Lung (tissue), 12 donors: ENCODE results near the gene TRIM75. TPM values are rescaled to one million over a fixed set of nuclear protein-coding genes. Genes with fewer than 3 reads are reported as not detected.

Experiments
- ATAC-seq: fragments of 200-7000 bp; cut with Tn5 transposase; one replicate; pipeline ENCODE4 v1.9.1; 2020; ENCODE audit warnings: moderate number of reproducible peaks; ENCODE audit not compliant: insufficient read depth, low FRiP score
- DNase-seq, 3 donors: peaks; one replicate each; pipeline ENCODE4 v3.0.0-alpha.2; 2013 to 2017
- H3K27ac ChIP-seq, 2 donors: one replicate each; pipeline ENCODE4 v1.5.1; 2013; ENCODE audit warnings: mild to moderate bottlenecking in 2 of 2, moderate library complexity in 2 of 2, control low read depth in 1 of 2, inconsistent platforms in 1 of 2, low read depth in 1 of 2, low read length in 1 of 2
- H3K27me3 ChIP-seq, 3 donors: one replicate each; pipeline ENCODE4 v1.5.1; 2013; ENCODE audit warnings: low read length in 2 of 3; ENCODE audit not compliant: control insufficient read depth in 3 of 3, insufficient read depth in 3 of 3
- H3K36me3 ChIP-seq, 4 donors: one replicate each; pipeline ENCODE4 v1.5.1; 2013; ENCODE audit warnings: low read length in 4 of 4, mild to moderate bottlenecking in 1 of 4, moderate library complexity in 1 of 4; ENCODE audit not compliant: control insufficient read depth in 4 of 4, insufficient read depth in 4 of 4
- H3K4me1 ChIP-seq, 5 donors: one replicate each; pipeline ENCODE4 v1.5.1; 2013; ENCODE audit warnings: low read length in 5 of 5, mild to moderate bottlenecking in 2 of 5, moderate library complexity in 1 of 5; ENCODE audit not compliant: control insufficient read depth in 5 of 5, insufficient read depth in 5 of 5
- H3K4me3 ChIP-seq: one replicate; pipeline ENCODE4 v1.5.1; 2013; ENCODE audit warnings: mild to moderate bottlenecking, control low read depth, moderate library complexity
- H3K9ac ChIP-seq, 2 donors: one replicate each; pipeline ENCODE4 v1.5.1; 2013; ENCODE audit warnings: low read length in 2 of 2, control low read depth in 1 of 2; ENCODE audit not compliant: insufficient read depth in 1 of 2
- H3K9me3 ChIP-seq, 4 donors: one replicate each; pipeline ENCODE4 v1.5.1; 2013; ENCODE audit warnings: low read length in 3 of 4, mild to moderate bottlenecking in 1 of 4, moderate library complexity in 1 of 4; ENCODE audit not compliant: control insufficient read depth in 4 of 4, insufficient read depth in 3 of 4
- CTCF ChIP-seq: IDR thresholded peaks from 2 replicates; pipeline ENCODE4 v1.5.1; 2012; ENCODE audit warnings: mild to moderate bottlenecking; ENCODE audit errors: control extremely low read depth, extremely low read depth
- WGBS, 2 donors: extraction: QIAGEN DNeasy Blood & Tissue Kit; methylation state at CpG; one replicate each; pipeline ENCODE4 v1.1.7; 2013; 5-methylcytosine and 5-hydroxymethylcytosine counted together
- polyA plus RNA-seq, 2 donors: library from polyadenylated mRNA; stranded (reverse); fragments of 200-250 nt; gene quantifications; one replicate each; pipeline ENCODE4 v1.2.1, GENCODE V29; 2013
- total RNA-seq, 2 donors: library from RNA; depleted of rRNA in 1 of 2; stranded (reverse); fragments of >200 nt in 1 of 2; gene quantifications; one replicate each; pipeline ENCODE4 v1.2.1, GENCODE V29; 2014 to 2021
- donor health status: control.
- donor health status: control.
- donor health status: Bipolar disorder and iron deficiency.
- donor health status: healthy.
- donor health status: DM: yes; HTN: yes; CAD: no.

The TRIM75 gene
- total and polyA plus RNA-seq, 4 donors: not detected

- TF ChIP-seq CTCF: no peak
- Histone ChIP-seq H3K4me1 (peaks cover 0 to 2% (median 0%) of the 10 kb centered on the region in 5 donors), H3K4me3 (no peak overlapping the region), H3K9me3 (no peaks in the 10 kb centered on the region), H3K27ac (no peak overlapping the region), H3K27me3 (no peaks in the 10 kb centered on the region), H3K9ac (no peak overlapping the region), H3K36me3 (no peaks in the 10 kb centered on the region)
- WGBS, 2 donors: 76 to 81% methylated on average over 3 of the region's 3 CpGs
- ATAC-seq (no peak), DNase-seq (no peak)
Measured at GRCh38 chr4:165052627-165053026, 1.0 kb upstream of the TRIM75 start.

GRCh38 chr4:165055601-165056000 is 1.9 kb downstream of the TRIM75 start:
- WGBS, 2 donors: 94 to 96% methylated on average over 9 of the region's 9 CpGs
- no peaks in the 10 kb centered on the region for H3K9me3 ChIP-seq
- ATAC-seq (no peak), DNase-seq (no peak)
- no peak overlapping the region for H3K27ac ChIP-seq
- TF ChIP-seq CTCF: no peak
- no peaks in the 10 kb centered on the region for H3K27me3 ChIP-seq
- no peaks in the 10 kb centered on the region for H3K36me3 ChIP-seq
- no peak overlapping the region for H3K4me3 ChIP-seq
- peaks cover 0 to 10% (median 2%) of the 10 kb centered on the region in 5 donors for H3K4me1 ChIP-seq
- no peak overlapping the region for H3K9ac ChIP-seq

GRCh38 chr4:165058666-165059065 is 5.0 kb downstream of the TRIM75 start:
- no peak overlapping the region for H3K9ac ChIP-seq
- WGBS, 2 donors: 76 to 92% methylated on average over 2 of the region's 2 CpGs
- H3K27ac ChIP-seq: no peak overlapping the region
- H3K9me3 ChIP-seq: no peaks in the 10 kb centered on the region
- no peak for ATAC-seq
- no peak for TF ChIP-seq CTCF
- H3K36me3 ChIP-seq: no peaks in the 10 kb centered on the region
- H3K4me3 ChIP-seq: no peak overlapping the region
- H3K27me3 ChIP-seq: no peaks in the 10 kb centered on the region
- peak in 2 of 3 donors; percentile 39 to 57 for DNase-seq
- peaks cover 0 to 10% (median 2%) of the 10 kb centered on the region in 5 donors for H3K4me1 ChIP-seq

- Histone ChIP-seq H3K27ac (no peak overlapping the region), H3K4me1 (peaks cover 0 to 10% (median 0%) of the 10 kb centered on the region in 5 donors), H3K9ac (no peak overlapping the region), H3K4me3 (no peak overlapping the region), H3K9me3 (no peaks in the 10 kb centered on the region), H3K27me3 (no peaks in the 10 kb centered on the region), H3K36me3 (no peaks in the 10 kb centered on the region)
- WGBS, 2 donors: 72 to 85% methylated on average over 4 of the region's 4 CpGs
- DNase-seq (peak in 2 of 3 donors; percentile 40 to 63), ATAC-seq (no peak)
- no peak for TF ChIP-seq CTCF
Measured at GRCh38 chr4:165059386-165059785, 5.7 kb downstream of the TRIM75 start.
